ENCODE measurements around the gene PLCB4. TPM values are rescaled to one million over a fixed set of nuclear protein-coding genes. Genes with fewer than 3 reads are reported as not detected.
A peak's percentile ranks its signal among the peaks of the same experiment; 100 is the strongest.

The PLCB4 gene
- total and polyA plus RNA-seq, 8 donors: 0.56 to 9.3 (median 2.3) TPM

DNA sequence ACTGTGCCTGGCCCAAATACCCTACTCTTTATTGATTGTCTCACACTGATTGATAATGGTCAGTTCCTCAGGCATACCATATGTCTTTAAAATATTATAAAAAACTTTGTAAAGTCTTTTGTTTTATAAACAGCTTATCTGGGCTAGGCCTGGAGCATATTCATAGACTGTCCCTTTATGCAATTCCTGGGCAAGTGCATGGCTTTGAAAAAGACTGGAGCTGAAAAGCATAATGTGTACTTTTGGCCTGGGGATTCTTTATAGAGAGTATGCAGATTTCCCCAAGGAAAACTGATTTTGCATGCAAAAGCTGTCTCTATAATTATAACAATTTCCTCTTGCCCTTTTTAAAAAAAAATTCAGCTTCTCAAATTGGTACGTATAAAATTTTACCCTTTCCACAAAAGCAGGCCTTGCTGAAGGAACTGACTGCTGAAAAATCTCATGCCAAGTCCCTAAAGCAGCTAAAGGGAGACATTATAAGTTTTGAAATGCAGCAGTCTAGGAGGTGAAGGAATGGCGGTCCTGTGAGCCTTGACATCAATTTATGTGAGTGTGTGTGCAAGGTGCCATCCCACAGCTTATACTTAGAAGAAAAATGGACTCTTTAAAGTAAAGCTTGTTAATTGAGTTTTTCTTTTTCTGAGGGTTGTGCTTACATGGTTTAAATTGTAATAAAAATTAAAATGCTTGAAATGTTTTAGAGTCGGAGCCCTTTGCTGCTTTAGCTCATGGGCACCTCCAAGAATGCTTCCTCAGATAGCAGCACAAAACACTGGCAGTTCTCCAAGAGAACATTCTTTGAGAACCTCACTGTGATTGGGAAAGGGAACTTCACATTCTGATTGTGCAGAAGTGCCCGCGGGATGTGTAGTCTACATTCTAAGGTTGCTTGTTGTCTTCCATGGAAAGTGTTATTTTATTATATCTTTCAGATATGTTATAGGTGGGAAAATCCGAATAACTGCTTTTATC, 43.9 kb downstream of the PLCB4 start:
- DNase-seq (no peak), ATAC-seq (peak in 2 of 4 donors; percentile 28 to 51), FAIRE-seq (no peak)
- H3K4me3 ChIP-seq: no peak overlapping the region
- TF ChIP-seq, protein P1, sequence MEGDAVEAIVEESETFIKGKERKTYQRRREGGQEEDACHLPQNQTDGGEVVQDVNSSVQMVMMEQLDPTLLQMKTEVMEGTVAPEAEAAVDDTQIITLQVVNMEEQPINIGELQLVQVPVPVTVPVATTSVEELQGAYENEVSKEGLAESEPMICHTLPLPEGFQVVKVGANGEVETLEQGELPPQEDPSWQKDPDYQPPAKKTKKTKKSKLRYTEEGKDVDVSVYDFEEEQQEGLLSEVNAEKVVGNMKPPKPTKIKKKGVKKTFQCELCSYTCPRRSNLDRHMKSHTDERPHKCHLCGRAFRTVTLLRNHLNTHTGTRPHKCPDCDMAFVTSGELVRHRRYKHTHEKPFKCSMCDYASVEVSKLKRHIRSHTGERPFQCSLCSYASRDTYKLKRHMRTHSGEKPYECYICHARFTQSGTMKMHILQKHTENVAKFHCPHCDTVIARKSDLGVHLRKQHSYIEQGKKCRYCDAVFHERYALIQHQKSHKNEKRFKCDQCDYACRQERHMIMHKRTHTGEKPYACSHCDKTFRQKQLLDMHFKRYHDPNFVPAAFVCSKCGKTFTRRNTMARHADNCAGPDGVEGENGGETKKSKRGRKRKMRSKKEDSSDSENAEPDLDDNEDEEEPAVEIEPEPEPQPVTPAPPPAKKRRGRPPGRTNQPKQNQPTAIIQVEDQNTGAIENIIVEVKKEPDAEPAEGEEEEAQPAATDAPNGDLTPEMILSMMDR (IDR thresholded peaks at IDR 0.05): no peak
- WGBS, 2 donors: 44 to 53% methylated on average over 6 of the region's 6 CpGs
- no peaks in the 10 kb centered on the region for H3K9me3 ChIP-seq
- H3K27ac ChIP-seq: no peak overlapping the region
- H3K4me1 ChIP-seq: no peaks in the 10 kb centered on the region
- intact Hi-C loops (cut with DNase I): no loop called here
- H3K27me3 ChIP-seq: no peaks in the 10 kb centered on the region
- no peaks in the 10 kb centered on the region for H3K36me3 ChIP-seq

DNA sequence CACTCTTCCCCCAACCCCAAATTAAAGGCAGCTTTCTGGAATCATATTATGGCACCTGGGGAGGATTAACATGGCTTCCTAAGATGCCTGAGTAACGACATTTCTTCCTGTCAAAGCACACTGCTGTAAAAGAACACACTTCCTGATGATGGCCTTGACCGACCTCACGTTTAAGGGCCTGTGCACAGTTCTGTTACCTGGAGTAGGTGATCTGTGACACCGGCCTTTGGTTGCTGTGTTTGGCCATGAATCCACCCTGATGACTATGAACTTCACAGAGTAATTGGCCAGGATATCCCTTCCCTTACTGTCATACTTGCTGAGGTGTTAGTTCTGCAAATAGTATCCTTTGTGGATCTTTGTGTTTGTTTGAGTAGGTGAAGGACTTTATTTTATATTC, 45.8 kb downstream of the PLCB4 start:
- Histone ChIP-seq H3K9me3 (no peaks in the 10 kb centered on the region), H3K4me1 (no peaks in the 10 kb centered on the region), H3K4me3 (no peak overlapping the region), H3K27me3 (no peaks in the 10 kb centered on the region), H3K27ac (no peak overlapping the region), H3K36me3 (no peaks in the 10 kb centered on the region)
- no peak for FAIRE-seq
- 60% methylated on average over 4 of the region's 4 CpGs for WGBS, 2 donors
- DNase-seq: no peak
- TF ChIP-seq, protein P1 (IDR thresholded peaks at IDR 0.05): no peak
- intact Hi-C loops (cut with DNase I): no loop called here
- no peak for ATAC-seq

DNA sequence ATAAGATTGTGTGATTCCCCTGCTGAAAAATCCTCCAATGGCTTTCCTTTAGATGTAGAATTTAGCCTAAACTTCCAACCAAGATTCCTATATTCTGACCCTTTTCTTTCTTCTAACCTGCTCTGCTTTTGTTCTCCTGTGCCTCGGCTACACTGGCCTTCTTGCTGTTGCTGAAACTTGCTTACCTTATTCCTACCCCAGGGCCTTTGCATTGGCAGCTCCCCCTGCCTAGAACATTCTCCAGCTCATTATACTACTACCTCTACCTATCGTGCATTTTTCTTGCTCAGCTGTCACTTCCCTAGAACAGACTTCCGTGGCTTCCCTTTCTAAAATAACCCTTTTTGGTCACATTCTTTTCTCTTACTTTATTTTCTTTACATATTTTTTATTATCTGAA, 48.7 kb downstream of the PLCB4 start:
- Histone ChIP-seq H3K4me3 (no peak overlapping the region), H3K4me1 (no peaks in the 10 kb centered on the region), H3K27ac (no peak overlapping the region), H3K27me3 (no peaks in the 10 kb centered on the region), H3K36me3 (no peaks in the 10 kb centered on the region), H3K9me3 (no peaks in the 10 kb centered on the region)
- TF ChIP-seq, protein P1 (IDR thresholded peaks at IDR 0.05): no peak
- DNase-seq: no peak
- WGBS, 2 donors: 71 to 84% methylated on average over 3 of the region's 3 CpGs
- no peak for FAIRE-seq
- intact Hi-C loops (cut with DNase I): no loop called here
- ATAC-seq: no peak

DNA sequence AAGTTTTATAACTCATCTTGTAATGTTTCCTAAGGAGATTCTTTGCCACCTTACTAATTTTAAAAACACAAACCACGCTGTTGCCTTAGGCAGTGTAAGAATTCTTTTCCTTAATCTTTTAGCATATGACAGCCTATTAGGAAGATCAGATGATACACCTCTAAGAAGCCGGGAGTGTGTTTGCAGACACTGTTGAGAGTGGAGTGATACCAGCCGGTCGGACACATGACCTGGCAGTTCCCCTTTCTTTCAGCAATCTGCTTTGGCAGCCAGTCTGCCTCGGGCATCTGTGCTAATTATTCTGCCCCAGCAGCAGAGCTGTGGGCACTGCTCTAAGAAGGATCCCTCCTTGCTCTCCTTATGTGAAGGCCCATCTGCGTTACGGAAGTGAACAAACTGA, 50.9 kb downstream of the PLCB4 start:
- Histone ChIP-seq H3K4me3 (no peak overlapping the region), H3K27me3 (no peaks in the 10 kb centered on the region), H3K4me1 (no peaks in the 10 kb centered on the region), H3K27ac (no peak overlapping the region), H3K36me3 (no peaks in the 10 kb centered on the region), H3K9me3 (no peaks in the 10 kb centered on the region)
- TF ChIP-seq, protein P1 (IDR thresholded peaks at IDR 0.05): no peak
- DNase-seq: peak in 1 of 6 donors; percentile 16
- intact Hi-C loops (cut with DNase I): no loop called here
- ATAC-seq: peak in 3 of 4 donors; percentile 59 to 86 (median 67)
- FAIRE-seq: no peak
- WGBS, 2 donors: 61 to 66% methylated on average over 7 of the region's 7 CpGs

DNA sequence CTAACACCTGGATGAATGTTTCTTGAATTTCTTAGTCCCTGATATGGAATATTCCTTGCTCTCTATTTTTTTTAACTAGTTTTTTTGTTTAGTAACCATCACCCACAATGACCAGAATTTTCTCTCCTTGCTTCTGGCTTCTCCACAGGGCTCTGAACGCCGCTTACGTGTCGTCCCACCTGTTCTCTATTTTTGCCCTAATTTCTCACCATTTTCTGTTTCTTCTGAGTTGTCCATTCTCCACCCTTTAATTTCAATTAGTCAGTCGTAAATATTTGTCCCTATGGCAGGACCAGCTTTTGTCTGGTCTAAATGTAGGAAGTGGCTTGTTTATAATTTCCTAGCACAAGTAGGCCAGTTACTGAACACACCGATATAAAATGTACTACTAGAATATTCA, 52.3 kb downstream of the PLCB4 start:
- Histone ChIP-seq H3K4me3 (no peak overlapping the region), H3K9me3 (no peaks in the 10 kb centered on the region), H3K36me3 (no peaks in the 10 kb centered on the region), H3K27ac (no peak overlapping the region), H3K4me1 (no peaks in the 10 kb centered on the region), H3K27me3 (peaks cover 0 to 4% (median 0%) of the 10 kb centered on the region in 4 donors)
- FAIRE-seq (no peak), ATAC-seq (no peak), DNase-seq (no peak)
- intact Hi-C loops (cut with DNase I): no loop called here
- WGBS, 2 donors: 75 to 78% methylated on average over 6 of the region's 6 CpGs
- TF ChIP-seq, protein P1 (IDR thresholded peaks at IDR 0.05): no peak

Measured in pancreas (tissue), 10 donors.